Hematopoietic multipotent progenitor cell treated with erythropoietin and hydrocortisone succinate and interleukin-3 and kit ligand, for 6 days (in vitro differentiated cells): ENCODE measurements around the gene PGLYRP2.
"Not testable (repeated sequence)": the region's sequence is repeated elsewhere in the genome, so short reads cannot be mapped to it uniquely, and the experiment has no call there.

Experiments
- DNase-seq: peaks from one replicate; pipeline ENCODE4 v3.0.0-alpha.2; 2015

PGLYRP2 gene

GRCh38 chr19:15485768-15486167 lies 6.5 kb upstream of the PGLYRP2 start:
- not testable (repeated sequence) for DNase-seq

- not testable (repeated sequence) for DNase-seq
Measured at GRCh38 chr19:15480996-15481395, 1.7 kb upstream of the PGLYRP2 start.

- peak; percentile 35 for DNase-seq
Measured at GRCh38 chr19:15476325-15476724, 3.0 kb downstream of the PGLYRP2 start.

- no peak for DNase-seq
Measured at GRCh38 chr19:15475611-15476010, 3.7 kb downstream of the PGLYRP2 start.

DNA sequence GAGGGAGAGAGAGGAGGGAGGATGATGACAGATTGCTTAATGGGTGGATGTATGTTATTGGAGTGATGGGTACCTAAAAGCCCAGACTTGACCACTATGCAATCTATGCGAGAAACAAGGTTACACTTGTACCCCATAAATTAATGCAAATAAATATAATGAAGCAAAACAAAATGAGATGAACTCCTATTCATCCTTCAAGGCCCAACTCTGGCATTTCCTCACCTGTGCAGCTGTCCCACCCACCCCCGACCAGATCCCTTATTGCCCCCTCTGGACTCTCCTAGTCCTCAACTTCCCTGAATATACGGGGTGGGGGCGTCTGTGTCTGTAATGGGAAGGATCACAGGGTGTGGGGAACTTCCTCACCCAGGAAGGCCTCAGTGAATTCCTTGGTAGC lies 4.1 kb downstream of the PGLYRP2 start:
- no peak for DNase-seq

DNA sequence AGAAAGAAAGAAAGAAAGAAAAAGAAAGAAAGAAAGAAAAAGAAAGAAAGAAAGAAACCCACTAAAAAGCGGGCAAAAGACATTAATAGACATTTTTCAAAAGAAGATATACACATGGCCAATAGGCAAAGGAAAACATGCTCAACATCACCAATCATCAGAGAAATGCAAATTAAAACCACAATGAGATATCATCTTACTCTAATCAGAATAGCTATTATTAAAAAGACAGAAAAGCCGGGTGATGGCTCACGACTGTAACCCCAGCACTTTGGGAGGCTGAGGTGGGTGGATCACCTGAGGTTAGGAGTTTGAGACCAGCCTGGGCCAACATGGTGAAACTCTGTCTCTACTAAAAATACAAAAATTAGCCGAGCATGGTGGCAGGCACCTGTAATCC lies 5.5 kb downstream of the PGLYRP2 start:
- not testable (repeated sequence) for DNase-seq

GRCh38 chr19:15471639-15472101 lies 7.6 kb downstream of the PGLYRP2 start:
- DNase-seq: no peak

GRCh38 chr19:15469513-15470297 lies 9.6 kb downstream of the PGLYRP2 start:
- DNase-seq: peak; percentile 76

GRCh38 chr19:15468675-15469512 lies 10.4 kb downstream of the PGLYRP2 start:
- no peak for DNase-seq

- no peak for DNase-seq
Measured at GRCh38 chr19:15467734-15468214, 11.5 kb downstream of the PGLYRP2 start.

GRCh38 chr19:15466851-15467733 lies 12.2 kb downstream of the PGLYRP2 start:
- DNase-seq: peak; percentile 68

- peak; percentile 81 for DNase-seq
Measured at GRCh38 chr19:15464394-15465385, 14.6 kb downstream of the PGLYRP2 start, which contains the start of gene RASAL3. Gene RASAL3, minus strand, starts transcription at chr19:15464544. Its CDS starts 186 bp downstream, at chr19:15464358.

GRCh38 chr19:15463861-15464371 lies 15.4 kb downstream of the PGLYRP2 start:
- peak; percentile 72 for DNase-seq

GRCh38 chr19:15461694-15462093 lies 17.6 kb downstream of the PGLYRP2 start:
- DNase-seq: no peak

- no peak for DNase-seq
Measured at GRCh38 chr19:15457701-15458484, 21.4 kb downstream of the PGLYRP2 start.

GRCh38 chr19:15456871-15457700 lies 22.2 kb downstream of the PGLYRP2 start:
- DNase-seq: peak; percentile 25

GRCh38 chr19:15456441-15456840 lies 22.9 kb downstream of the PGLYRP2 start:
- no peak for DNase-seq

DNA sequence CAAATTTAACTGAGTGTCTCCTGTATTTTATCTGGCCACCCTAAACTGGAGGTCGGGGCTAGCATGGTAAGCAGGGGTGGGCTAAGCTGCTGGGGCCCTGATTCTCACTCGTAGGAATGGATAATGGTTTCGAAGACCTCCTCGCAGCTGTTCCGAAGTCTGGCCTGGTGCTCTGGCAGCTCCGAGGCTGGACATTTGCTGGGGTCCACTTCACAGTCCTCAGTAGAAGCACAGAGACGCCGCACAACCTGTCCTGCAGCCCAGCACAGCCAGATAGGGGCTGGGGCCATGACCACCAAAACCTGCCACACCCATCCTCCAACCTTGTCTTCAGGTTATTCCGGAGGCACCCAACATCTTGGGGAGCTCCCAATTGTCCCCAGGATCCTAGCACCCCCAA lies 23.3 kb downstream of the PGLYRP2 start:
- no peak for DNase-seq
